Measurements from ENCODE around the gene CRABP1. TPM values are rescaled to one million over a fixed set of nuclear protein-coding genes. Genes with fewer than 3 reads are reported as not detected.
A peak's percentile ranks its signal among the peaks of the same experiment; 100 is the strongest.

The CRABP1 gene
- total RNA-seq: 1 to 10 TPM in 1 of 2 donors, under 1 TPM in 1; 0.74 to 2.4 TPM
- 1.1 TPM for polyA plus RNA-seq (ENCODE audit: insufficient read depth, low read depth, low replicate concordance)
- long read RNA-seq, donor 1, transcript CRABP1-201 (4 exons, 772 nt): major isoform, 6 of 6 reads
- long read RNA-seq, donor 1, partial matches to known transcripts: 0 of 6 reads
- long read RNA-seq, donor 1, other reads (novel, unspliced or antisense): 0 of 6 reads
- long read RNA-seq, donor 2, transcript CRABP1-201 (4 exons, 772 nt): major isoform, 5 of 5 reads
- long read RNA-seq, donor 2, partial matches to known transcripts: 0 of 5 reads
- long read RNA-seq, donor 2, other reads (novel, unspliced or antisense): 0 of 5 reads

DNA sequence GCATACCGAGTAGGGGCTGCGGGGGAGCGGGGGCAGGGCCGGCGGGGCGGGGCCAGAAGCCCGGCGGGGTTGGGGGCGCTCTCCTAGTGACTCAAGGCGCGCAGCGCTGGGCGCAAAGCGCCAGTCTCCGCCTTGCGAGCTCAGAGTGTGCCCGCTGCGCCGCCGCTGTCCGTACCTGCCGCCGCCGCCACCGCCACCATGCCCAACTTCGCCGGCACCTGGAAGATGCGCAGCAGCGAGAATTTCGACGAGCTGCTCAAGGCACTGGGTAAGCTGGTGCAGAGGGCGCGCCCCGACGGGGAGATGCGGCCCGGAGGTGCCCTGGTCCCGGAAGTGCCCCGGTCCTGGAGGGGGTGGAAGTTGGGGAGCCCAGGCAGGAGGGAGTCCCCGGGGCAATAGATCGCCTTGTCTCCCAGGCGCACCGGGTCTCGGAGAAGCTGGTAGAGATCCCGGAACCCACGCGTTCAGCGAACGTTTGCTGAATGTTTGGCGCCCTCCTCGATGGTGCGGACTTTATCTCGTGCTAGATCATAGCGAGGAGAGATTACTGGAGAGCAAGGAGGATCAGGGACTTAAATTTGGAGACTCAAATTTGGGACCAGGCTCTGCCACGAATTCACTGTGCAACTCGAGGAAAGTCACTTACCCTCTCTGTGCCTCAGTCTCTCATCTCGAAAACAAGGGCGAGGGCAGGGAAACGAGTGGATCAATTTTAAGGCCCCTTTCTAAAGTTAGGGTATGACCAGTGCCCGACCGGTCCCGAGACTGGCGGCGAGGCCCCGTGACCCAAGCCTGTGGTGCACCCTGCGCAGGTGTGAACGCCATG, at the start of gene CRABP1:
CRABP1 (plus strand) TSS at position 123 of the 826 bp plus-strand sequence; CDS start at position 199, 76 bp downstream.
- H3K4me3 ChIP-seq: peak within 1 kb of the TSS; percentile 12 to 29
- H3K27ac ChIP-seq: no peak within 1 kb of the TSS
- H3K27me3 ChIP-seq: no peaks in the 10 kb centered on the region
- no peaks in the 10 kb centered on the region for H3K4me1 ChIP-seq
- DNase-seq: no peak
- no peaks in the 10 kb centered on the region for H3K9me3 ChIP-seq
- H3K36me3 ChIP-seq (ENCODE audit: low read depth, missing control alignments): no peaks in the 10 kb centered on the region
- intact Hi-C loops (cut with DNase I; ENCODE audit: low total_unique reads): no loop called here
- TF ChIP-seq POLR2A (IDR thresholded peaks at IDR 0.05) (no peak), CTCF (IDR thresholded peaks at IDR 0.05) (no peak)
- 1 to 4% methylated on average over 14 to 67 of the region's 67 CpGs for WGBS, 2 donors

DNA sequence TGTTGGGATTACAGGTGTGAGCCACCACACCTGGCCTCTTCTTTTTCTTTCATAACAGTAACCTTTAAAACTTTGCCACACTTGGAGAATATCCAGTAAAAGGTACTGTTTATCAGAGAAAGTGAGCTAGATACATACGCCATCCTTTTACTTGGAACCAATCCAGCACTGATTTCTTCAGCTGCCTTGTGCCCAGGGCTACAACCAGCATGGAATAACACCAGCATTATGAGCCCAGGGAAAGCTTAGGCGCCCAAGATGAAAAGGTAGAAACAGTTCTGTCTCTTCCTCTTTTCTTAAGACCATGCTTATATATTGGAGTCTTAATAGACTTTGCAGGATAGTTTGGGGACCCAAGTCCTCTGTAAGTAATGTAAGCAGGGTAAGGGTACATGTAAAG, 49.1 kb upstream of the CRABP1 start:
- no peak for TF ChIP-seq CTCF (IDR thresholded peaks at IDR 0.05)
- no peak for TF ChIP-seq POLR2A (IDR thresholded peaks at IDR 0.05)
- H3K4me1 ChIP-seq: no peaks in the 10 kb centered on the region
- H3K27me3 ChIP-seq: no peaks in the 10 kb centered on the region
- intact Hi-C loops (cut with DNase I; ENCODE audit: low total_unique reads): no loop called here
- no peak overlapping the region for H3K4me3 ChIP-seq
- no peaks in the 10 kb centered on the region for H3K9me3 ChIP-seq
- DNase-seq: no peak
- 75 to 91% methylated on average over 2 of the region's 2 CpGs for WGBS, 2 donors
- no peaks in the 10 kb centered on the region for H3K36me3 ChIP-seq (ENCODE audit: low read depth, missing control alignments)
- H3K27ac ChIP-seq: no peak overlapping the region

GRCh38 chr15:78291698-78292097, 48.5 kb upstream of the CRABP1 start:
- H3K4me1 ChIP-seq: no peaks in the 10 kb centered on the region
- no peak overlapping the region for H3K27ac ChIP-seq

DNA sequence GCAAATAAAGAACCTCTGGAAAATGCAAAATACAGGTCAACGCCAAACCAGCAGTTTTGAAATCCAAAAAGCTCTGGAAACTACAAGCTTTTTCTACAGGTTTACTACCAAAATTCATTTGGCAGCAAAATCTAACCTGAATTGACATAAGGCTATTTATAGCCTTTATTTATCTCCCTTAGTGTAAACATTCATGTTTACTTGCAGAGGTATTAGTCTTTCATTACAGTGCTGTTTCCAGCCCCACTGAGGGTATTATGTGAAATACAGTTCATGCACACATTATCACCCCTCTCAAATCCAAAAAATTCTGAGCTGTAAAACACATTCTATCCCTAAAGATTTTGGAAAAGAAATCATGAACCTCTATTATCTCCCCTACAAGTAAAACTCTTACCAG, 47.9 kb upstream of the CRABP1 start:
- TF ChIP-seq CTCF (IDR thresholded peaks at IDR 0.05): no peak
- TF ChIP-seq POLR2A (IDR thresholded peaks at IDR 0.05): no peak
- Histone ChIP-seq H3K9me3 (no peaks in the 10 kb centered on the region), H3K27me3 (no peaks in the 10 kb centered on the region), H3K4me1 (no peaks in the 10 kb centered on the region), H3K27ac (no peak overlapping the region), H3K36me3 (ENCODE audit: low read depth, missing control alignments) (no peaks in the 10 kb centered on the region), H3K4me3 (no peak overlapping the region)
- DNase-seq: no peak
- 96 to 100% methylated on average over 1 of the region's 1 CpG for WGBS, 2 donors
- intact Hi-C loops (cut with DNase I; ENCODE audit: low total_unique reads): no loop called here

More at GRCh38 chr15:78291698-78292097, 48.5 kb upstream of the CRABP1 start:
- no peak for DNase-seq
- H3K9me3 ChIP-seq: no peaks in the 10 kb centered on the region
- TF ChIP-seq POLR2A (IDR thresholded peaks at IDR 0.05) (no peak), CTCF (IDR thresholded peaks at IDR 0.05) (no peak)
- no peaks in the 10 kb centered on the region for H3K36me3 ChIP-seq (ENCODE audit: low read depth, missing control alignments)
- intact Hi-C loops (cut with DNase I; ENCODE audit: low total_unique reads): no loop called here
- WGBS, 2 donors: 91 to 100% methylated on average over 2 of the region's 2 CpGs
- no peaks in the 10 kb centered on the region for H3K27me3 ChIP-seq
- no peak overlapping the region for H3K4me3 ChIP-seq
